ENCODE results near the gene ZNF697. TPM values are rescaled to one million over a fixed set of nuclear protein-coding genes. Genes with fewer than 3 reads are reported as not detected.
"Not testable (repeated sequence)": the region's sequence is repeated elsewhere in the genome, so short reads cannot be mapped to it uniquely, and the experiment has no call there.

Gene ZNF697
- total RNA-seq, 4 donors from 2014 or later: 2.3 to 5.4 (median 3.6) TPM

- WGBS, 2 donors: 86 to 96% methylated on average over 1 of the region's 1 CpG
- no peak for TF ChIP-seq CTCF (IDR thresholded peaks at IDR 0.05)
- no peak for TF ChIP-seq POLR2A (IDR thresholded peaks at IDR 0.05)
- no peak overlapping the region for H3K4me3 ChIP-seq (ENCODE audit: low read depth, poor library complexity, severe bottlenecking)
- intact Hi-C loops (cut with DNase I; ENCODE audit: low total_unique reads): no loop called here
- peak in 1 of 2 donors; percentile 49 for DNase-seq (ENCODE audit: low spot score in 2 of 2)
These were observed 41.7 kb downstream of the ZNF697 start for GRCh38 chr1:119606394-119606793.

GRCh38 chr1:119605686-119606085, 42.4 kb downstream of the ZNF697 start:
- DNase-seq (ENCODE audit: low spot score in 2 of 2): peak in 1 of 2 donors; percentile 29
- no peak overlapping the region for H3K4me3 ChIP-seq (ENCODE audit: low read depth, poor library complexity, severe bottlenecking)
- WGBS, 2 donors: 98 to 100% methylated on average over 3 of the region's 3 CpGs
- intact Hi-C loops (cut with DNase I; ENCODE audit: low total_unique reads): no loop called here
- no peak for TF ChIP-seq POLR2A (IDR thresholded peaks at IDR 0.05)
- no peak for TF ChIP-seq CTCF (IDR thresholded peaks at IDR 0.05)

- WGBS, 2 donors: 42 to 64% methylated on average over 8 of the region's 8 CpGs
These were observed 43.0 kb downstream of the ZNF697 start for GRCh38 chr1:119605080-119605479.

GRCh38 chr1:119603695-119604094, 44.4 kb downstream of the ZNF697 start:
- 85% methylated on average over 6 of the region's 6 CpGs for WGBS, 2 donors
- no peak for TF ChIP-seq POLR2A (IDR thresholded peaks at IDR 0.05)
- no peak for TF ChIP-seq CTCF (IDR thresholded peaks at IDR 0.05)
- no peak overlapping the region for H3K4me3 ChIP-seq (ENCODE audit: low read depth, poor library complexity, severe bottlenecking)
- intact Hi-C loops (cut with DNase I; ENCODE audit: low total_unique reads): no loop called here
- DNase-seq (ENCODE audit: low spot score in 2 of 2): peak in 1 of 2 donors; percentile 9

More at GRCh38 chr1:119605080-119605479, 43.0 kb downstream of the ZNF697 start:
- intact Hi-C loops (cut with DNase I; ENCODE audit: low total_unique reads); H3K4me3 ChIP-seq (ENCODE audit: low read depth, poor library complexity, severe bottlenecking): not testable (repeated sequence)
- peak in 1 of 2 donors; percentile 20 for DNase-seq (ENCODE audit: low spot score in 2 of 2)

- H3K4me3 ChIP-seq (ENCODE audit: low read depth, poor library complexity, severe bottlenecking); intact Hi-C loops (cut with DNase I; ENCODE audit: low total_unique reads): not testable (repeated sequence)
- 69 to 80% methylated on average over 3 of the region's 3 CpGs for WGBS, 2 donors
- DNase-seq (ENCODE audit: low spot score in 2 of 2): peak in 1 of 2 donors; percentile 21
These were observed 44.8 kb downstream of the ZNF697 start for GRCh38 chr1:119603241-119603640.

GRCh38 chr1:119602789-119603188, 45.3 kb downstream of the ZNF697 start:
- intact Hi-C loops (cut with DNase I; ENCODE audit: low total_unique reads); H3K4me3 ChIP-seq (ENCODE audit: low read depth, poor library complexity, severe bottlenecking): not testable (repeated sequence)
- DNase-seq (ENCODE audit: low spot score in 2 of 2): peak in 1 of 2 donors; percentile 10
- 73 to 81% methylated on average over 3 of the region's 3 CpGs for WGBS, 2 donors

GRCh38 chr1:119602169-119602568, 45.9 kb downstream of the ZNF697 start:
- DNase-seq (ENCODE audit: low spot score in 2 of 2): no peak

More at GRCh38 chr1:119602169-119602568, 45.9 kb downstream of the ZNF697 start:
- TF ChIP-seq CTCF (IDR thresholded peaks at IDR 0.05) (no peak), POLR2A (IDR thresholded peaks at IDR 0.05) (no peak)
- WGBS, 2 donors: 73 to 81% methylated on average over 2 of the region's 2 CpGs
- intact Hi-C loops (cut with DNase I; ENCODE audit: low total_unique reads): no loop called here
- H3K4me3 ChIP-seq (ENCODE audit: low read depth, poor library complexity, severe bottlenecking): no peak overlapping the region

All from lower leg skin (tissue), 4 donors.